ENCODE data around the gene COMMD10.

Gene COMMD10

DNA sequence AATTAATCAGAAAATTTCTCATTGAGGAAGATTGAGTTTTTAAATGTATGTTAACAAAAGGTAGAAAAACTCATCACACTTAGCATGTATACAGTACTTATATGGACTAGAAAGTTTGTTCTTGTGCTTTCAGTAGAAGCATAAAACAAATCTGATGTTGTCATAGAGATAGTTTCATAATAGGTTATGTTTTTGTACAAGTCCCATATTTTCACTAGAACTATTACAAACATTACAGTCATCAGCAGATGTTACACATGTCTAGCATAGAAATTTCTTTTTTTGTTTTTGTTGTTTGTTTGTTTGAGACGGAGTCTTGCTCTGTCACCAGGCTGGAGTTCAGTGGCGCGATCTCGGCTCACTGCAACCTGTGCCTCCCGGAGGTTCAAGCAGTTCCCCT, 131.4 kb downstream of the COMMD10 start:
- no peak for DNase-seq (ENCODE audit: low spot score)

- no peak for DNase-seq (ENCODE audit: low spot score)
Measured at GRCh38 chr5:116225281-116225922, 140.6 kb downstream of the COMMD10 start.

- DNase-seq (ENCODE audit: low spot score): no peak
Measured at GRCh38 chr5:116229131-116229689, 144.4 kb downstream of the COMMD10 start.

- DNase-seq (ENCODE audit: low spot score): no peak
Measured at GRCh38 chr5:116231288-116231687, 146.5 kb downstream of the COMMD10 start.

- no peak for DNase-seq (ENCODE audit: low spot score)
Measured at GRCh38 chr5:116234681-116235080, 149.9 kb downstream of the COMMD10 start.

DNA sequence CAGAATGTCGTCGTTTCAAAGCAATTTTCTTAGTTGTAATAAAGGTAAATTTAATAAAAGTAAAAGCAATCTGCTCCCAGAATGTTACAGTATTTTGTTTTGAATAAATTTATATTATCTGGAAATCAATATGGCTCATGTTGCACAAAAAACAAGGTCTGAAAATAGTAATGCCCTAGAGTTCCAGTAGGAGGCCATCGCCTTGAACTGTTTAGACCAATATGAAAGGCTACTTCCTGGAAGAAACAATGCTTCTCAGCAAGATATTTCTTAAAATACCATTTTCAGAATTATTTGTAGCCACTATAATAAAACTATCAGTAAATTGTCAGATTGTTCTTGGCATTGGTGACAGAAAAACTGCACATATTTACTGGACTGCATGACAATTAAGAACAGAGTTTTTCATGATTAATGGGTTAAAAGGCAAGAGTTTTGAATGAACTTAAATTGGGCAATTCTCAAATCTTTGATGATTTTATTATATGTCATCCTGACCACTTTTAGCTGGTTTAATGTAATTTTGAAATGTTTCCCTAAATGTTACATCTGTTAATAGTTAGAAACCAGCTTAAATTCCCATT, 153.2 kb downstream of the COMMD10 start:
- no peak for DNase-seq (ENCODE audit: low spot score)

DNA sequence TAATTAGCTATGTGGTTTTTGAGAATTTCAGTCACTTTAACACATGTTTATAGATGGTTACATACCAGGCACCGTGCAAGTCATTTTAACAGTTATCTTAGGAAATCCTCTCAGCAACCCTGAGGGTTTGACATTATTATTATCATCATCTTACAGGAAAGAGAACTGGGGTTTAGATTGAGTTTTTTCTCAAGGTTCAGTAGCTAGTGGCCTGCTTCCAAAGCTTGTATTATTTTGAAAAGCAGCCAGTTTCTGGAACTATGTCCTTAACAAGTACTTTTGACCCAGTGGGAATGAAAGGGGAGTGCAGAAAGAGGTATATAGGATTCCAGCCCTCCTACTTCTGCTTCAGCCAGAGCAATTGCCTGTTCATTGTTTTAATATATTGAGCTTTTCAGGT, 157.5 kb downstream of the COMMD10 start:
- no peak for DNase-seq (ENCODE audit: low spot score)

GRCh38 chr5:116248432-116248831, 163.6 kb downstream of the COMMD10 start:
- no peak for DNase-seq (ENCODE audit: low spot score)

DNA sequence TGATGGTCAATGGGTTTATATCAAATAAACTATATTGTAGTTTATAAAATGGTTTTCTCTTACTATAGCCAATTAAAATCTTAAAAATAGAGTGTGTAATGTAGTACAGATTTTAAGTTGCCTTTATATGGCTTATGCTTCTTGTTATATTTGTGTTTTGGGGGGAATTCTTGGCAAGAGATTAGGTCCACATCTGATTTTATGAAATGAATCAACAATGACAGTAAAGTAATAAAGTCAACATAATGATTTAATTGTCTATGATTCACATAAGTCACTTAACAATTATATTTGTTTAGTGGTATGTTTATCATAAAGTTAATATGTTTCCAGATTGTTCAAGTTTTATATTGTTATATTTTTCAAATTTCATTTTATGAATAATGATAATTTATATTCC, 164.8 kb downstream of the COMMD10 start:
- DNase-seq (ENCODE audit: low spot score): no peak

DNA sequence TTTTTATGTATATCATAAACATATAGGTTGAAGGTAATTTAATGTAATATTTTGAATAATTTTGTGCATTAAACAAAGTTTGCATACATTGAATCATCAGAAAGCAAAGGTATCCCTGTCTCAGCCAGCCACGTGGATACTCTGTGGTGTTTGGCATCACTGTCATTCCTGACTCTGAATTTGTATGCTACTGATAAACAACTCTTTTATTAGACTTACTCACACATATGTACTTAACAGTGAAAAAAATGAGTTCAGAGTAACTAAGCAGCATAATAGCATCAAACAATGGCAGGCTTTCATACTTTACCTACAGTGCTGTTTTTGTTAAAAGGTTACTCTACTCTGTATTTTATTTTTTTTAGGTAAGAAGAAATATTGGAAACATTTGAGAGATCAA, 171.9 kb downstream of the COMMD10 start:
- no peak for DNase-seq (ENCODE audit: low spot score)

GRCh38 chr5:116265471-116265870, 180.6 kb downstream of the COMMD10 start:
- no peak for DNase-seq (ENCODE audit: low spot score)

GRCh38 chr5:116271446-116272025, 186.7 kb downstream of the COMMD10 start:
- no peak for DNase-seq (ENCODE audit: low spot score)

DNA sequence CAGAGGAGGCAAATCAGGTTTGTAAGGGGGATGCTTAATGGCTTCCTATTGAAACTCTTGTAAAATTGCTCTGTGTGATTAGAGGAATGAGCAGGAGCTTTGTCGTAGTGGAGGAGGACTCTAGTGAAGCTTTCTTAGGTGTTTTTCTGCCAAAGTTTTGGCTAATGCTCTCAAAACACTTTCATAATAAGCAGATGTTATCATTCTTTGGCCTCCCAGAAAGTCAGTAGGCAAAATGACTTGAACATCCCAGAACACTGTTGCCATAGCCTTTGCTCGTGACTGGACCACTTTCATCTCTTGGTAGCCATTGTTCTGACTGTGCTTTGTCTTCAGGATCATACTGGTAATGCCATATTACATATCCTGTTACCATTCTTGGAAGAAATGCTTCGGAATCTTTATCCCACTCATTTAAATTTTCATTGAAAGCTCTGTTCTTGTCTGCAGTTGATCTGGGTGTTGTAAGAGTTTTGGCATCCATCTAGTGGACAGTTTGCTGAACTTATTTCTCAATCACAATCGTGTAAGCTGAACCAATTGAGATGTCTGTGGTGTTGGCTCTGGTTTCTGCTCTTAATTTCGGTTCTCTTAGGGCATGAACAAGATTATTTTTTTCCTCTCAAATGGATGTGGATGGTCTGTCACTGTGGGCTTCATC, 187.6 kb downstream of the COMMD10 start:
- peak; percentile 3 for DNase-seq (ENCODE audit: low spot score)

- DNase-seq (ENCODE audit: low spot score): peak; percentile 4
Measured at GRCh38 chr5:116273448-116274242, 188.8 kb downstream of the COMMD10 start.

GRCh38 chr5:116274251-116274650, 189.4 kb downstream of the COMMD10 start:
- no peak for DNase-seq (ENCODE audit: low spot score)

DNA sequence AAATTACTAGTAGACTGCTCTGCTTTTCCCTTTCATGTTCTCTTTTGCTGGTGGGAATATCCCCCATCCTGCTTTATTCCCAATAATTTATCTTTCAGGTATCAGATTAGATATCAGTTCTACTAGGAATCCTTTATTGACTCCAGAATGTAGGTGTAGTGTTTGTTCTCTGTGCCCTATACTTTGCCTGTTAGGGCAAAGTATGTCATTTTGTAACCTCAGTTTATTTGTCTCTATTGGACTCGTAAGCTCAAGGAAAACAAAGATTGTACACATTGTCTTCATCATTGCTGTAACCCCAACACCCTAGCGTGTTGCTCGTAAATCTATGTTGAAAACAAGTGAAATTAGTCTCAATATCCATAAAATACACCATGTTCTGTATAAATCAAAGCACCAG, 190.5 kb downstream of the COMMD10 start:
- DNase-seq (ENCODE audit: low spot score): no peak

GRCh38 chr5:116276952-116277351, 192.1 kb downstream of the COMMD10 start:
- no peak for DNase-seq (ENCODE audit: low spot score)

DNA sequence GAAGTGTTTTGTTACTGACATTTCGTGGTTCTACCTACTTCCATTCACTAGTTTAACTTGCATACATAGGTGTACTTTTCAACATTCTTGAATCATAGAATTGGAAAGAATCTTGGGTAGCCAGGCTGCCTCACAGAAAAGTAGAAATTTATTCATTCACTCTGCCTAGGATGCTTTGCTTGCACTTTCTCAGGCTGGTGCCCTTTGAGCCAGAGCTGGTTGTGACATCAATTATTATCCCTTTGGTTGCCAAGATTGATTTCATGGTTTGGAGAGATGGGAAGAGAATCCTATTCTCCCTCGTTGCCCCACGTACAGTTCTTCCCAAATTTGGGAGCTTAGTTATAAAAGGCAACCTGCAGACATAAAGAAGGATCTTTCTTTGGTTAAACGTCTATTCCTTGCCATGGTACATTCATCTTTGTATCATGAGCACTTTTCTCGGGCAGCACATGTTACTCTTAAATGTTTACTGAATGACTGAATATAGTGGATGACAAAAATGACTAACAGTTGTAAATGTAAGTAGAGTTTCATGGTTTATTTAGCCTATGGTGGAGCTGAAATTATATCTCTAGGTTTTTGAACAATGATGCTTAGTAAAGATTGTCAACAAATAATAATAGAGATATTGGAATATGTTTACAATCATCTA, 195.5 kb downstream of the COMMD10 start:
- no peak for DNase-seq (ENCODE audit: low spot score)

- DNase-seq (ENCODE audit: low spot score): no peak
Measured at GRCh38 chr5:116281309-116281708, 196.5 kb downstream of the COMMD10 start.

DNA sequence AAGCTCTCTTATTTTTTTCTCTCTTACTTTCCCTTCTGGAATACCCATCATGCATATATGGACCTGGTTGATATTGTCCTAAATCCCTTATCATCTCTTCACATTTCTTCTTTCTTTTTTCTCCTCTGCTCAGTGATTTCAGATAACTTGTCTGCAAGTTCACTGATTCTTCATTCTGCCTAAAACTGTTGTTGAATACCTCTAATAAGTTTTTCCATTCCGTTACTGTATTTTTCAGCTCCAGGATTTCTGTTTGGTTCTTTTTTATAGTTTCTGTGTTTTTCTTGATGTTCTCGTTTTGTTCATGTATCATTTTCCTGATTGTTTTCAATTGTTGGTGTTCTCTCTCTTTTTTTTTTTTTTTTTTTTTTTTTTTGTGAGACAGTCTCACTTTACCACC, 203.7 kb downstream of the COMMD10 start:
- DNase-seq (ENCODE audit: low spot score): no peak

- no peak for DNase-seq (ENCODE audit: low spot score)
Measured at GRCh38 chr5:116289276-116289675, 204.5 kb downstream of the COMMD10 start.

DNA sequence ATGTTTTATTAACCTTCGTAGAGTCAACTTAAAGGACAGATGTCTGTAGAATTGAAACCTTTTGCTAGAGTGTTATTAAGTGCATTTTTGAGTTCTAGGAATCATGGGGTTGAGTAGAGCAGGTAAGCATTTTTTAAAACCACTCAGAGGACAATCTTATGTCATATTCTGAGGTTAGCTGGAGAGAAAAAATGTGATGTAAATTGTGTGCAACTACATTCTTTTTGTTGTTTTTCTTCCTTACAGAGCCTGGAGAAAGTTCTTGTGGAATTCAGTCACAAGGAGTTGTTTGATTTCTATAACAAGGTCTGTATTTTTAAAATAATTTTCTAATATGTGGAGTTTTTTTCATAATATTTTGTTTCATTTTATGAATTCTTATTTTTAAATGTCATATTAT, 206.4 kb downstream of the COMMD10 start:
- no peak for DNase-seq (ENCODE audit: low spot score)

All from AG08396 (cell line).